ENCODE data around the gene DYRK3.
"Not testable (repeated sequence)": the region's sequence is repeated elsewhere in the genome, so short reads cannot be mapped to it uniquely, and the experiment has no call there.

Gene DYRK3

DNA sequence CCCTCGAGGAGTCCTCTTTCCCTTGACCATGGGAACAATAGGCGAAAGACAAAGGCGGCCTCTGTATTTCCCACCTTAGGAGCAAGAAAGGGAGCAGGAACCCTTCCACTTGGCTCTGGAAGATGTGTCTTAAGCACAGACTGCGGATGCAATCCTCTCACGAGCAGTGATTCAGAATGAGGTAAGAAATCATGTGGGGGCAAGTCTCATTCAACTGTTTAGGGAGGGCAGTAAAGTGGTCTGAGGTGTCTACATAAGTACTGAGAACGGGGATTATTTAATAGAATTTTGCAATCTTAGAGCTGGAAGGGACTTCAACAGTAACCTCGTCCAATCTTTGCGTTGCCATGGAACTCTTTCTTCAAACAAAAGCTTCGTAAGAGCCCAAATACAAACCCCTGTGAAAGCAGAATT is 1.6 kb upstream of the DYRK3 start:
- DNase-seq: no peak

DNA sequence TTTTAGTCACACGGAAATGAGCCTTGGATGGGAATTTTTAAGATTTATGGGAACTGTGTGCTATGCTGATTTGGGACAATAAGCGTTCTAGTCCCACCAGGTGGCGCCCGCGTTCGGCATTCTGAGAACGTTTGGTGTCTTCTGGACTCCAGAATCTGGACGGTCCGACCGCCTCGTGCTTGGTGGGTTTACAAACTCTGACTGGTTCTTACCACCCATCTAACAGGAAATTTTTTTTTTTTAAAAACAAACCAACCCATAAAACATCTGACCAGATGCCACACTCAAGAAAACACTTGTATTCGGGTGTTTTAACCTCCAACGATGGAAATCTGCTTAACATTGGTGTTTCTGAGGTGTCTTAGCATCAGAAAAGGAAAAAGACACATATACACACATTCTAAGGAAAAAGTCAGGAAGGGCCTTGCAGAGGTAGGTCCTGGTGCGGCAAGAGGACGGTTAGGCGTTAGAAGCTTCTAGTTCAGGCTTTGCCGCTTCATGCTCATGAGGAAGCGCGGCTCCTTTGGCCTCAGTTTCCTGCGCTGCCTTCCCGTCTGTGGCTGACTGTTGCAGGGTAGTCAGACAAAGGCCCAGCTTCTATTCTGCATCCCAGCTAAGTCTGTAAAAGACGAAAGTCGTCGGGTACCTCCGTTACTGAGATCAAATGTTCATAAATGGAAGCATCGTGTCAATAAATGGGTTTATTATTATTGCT is 814 bp upstream of the DYRK3 start:
- DNase-seq: peak; percentile 66 to 76

DNA sequence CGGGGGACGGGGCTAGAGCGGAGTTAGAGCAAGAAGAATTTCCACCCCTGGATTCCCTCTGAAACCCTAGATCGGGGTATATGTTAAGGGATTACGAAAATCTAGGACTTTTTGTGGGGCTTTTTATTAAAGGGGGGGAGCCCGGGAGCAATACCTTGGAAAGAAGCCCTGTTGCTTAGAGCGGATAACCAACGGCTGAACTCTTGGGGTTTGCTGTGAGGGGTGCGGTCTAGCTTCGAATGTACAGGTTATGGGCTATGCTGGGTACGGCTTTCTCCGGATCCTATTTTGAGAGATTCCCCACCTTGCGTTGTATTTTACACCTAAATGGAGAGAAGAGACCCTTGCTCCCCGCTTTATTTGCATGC is 626 bp downstream of the DYRK3 start:
- DNase-seq: peak; percentile 22 to 27

DNA sequence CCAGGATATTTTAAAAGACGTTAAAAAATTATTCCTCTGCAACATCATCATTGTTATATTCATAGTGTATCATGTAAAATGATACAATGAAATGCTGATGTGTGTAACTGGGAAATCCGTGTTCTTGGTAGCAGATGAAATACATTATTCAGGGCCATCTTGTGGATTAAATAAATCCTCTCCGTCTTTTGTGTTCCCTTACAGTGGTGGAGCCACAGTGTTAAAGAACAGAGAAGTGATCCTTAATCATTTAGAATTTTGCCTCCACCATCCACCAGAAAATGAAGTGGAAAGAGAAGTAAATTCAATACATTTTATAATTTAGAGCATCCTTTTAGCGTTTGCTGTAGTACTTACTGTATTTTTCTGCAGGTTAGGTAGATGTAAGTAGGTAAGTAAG is 1.3 kb downstream of the DYRK3 start:
- DNase-seq: no peak

DNA sequence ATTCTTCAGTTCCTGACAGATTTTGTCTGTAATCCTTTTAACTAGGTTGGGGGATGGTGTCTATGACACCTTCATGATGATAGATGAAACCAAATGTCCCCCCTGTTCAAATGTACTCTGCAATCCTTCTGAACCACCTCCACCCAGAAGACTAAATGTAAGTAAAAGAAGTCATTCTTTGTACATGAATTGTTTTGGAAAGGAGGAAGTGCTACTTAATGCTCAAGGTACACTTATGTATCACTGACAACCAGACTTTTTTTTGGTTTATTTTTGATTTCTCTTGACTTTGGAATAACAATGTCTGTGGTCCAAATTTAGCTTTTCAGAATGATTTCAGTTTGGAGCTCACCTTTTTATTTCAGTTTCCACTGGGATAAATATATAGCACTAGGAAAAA is 2.3 kb downstream of the DYRK3 start:
- peak; percentile 7 to 13 for DNase-seq

DNA sequence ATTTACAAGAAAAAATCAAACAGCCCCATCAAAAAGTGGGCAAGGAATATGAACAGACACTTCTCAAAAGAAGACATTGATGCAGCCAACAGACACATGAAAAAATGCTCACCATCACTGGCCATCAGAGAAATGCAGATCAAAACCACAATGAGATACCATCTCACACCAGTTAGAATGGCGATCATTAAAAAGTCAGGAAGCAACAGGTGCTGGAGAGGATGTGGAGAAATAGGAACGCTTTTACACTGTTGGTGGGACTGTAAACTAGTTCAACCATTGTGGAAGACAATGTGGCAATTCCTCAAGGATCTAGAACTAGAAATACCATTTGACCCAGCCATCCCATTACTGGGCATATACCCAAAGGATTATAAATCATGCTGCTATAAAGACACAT is 6.7 kb downstream of the DYRK3 start:
- not testable (repeated sequence) for DNase-seq

DNA sequence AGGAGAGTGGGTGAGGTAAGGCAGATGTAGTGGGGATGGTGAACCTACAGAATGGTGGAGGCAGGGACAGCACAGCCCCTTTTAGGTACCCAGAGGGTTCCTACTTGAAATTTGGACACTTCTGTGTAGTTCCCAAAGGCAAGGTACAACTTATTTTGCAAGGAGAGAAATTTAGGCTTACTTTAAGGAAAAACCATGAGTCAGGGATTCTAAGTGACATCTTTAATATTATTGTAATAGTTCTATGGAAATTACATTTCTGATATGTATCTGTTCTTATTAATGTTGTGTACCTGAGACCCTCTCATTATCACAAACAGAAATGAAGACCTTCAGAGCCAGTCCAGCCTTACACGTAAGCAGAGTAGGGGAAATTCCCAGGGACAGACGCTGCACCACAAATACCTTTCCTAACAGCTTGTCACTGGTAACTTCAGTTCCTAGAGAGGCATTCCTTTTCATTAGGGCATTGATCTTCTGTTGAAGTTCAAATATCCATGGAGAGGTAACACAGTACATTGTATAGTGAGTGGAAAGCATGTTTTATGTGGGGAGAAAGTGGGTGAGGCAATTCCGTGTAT is 7.9 kb downstream of the DYRK3 start:
- DNase-seq: no peak

DNA sequence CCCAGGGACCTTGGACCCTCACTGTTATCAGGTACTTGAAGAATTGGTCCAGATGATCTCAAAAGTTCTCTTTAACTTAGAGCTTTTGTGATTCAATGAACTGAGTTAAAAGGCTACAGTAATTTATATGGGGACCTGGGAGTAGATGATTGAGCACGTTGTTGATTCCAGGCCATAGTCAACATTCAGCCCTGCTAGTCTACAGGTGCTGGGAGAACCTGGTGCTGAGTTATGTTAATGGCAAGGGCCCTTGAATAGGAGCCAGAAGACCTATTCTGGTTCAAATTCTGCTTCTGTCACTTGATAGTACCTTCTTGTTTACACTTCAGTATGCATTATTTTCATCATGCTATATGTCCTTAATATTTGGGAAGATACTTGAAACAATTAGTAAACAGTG is 11.2 kb downstream of the DYRK3 start:
- DNase-seq: no peak

DNA sequence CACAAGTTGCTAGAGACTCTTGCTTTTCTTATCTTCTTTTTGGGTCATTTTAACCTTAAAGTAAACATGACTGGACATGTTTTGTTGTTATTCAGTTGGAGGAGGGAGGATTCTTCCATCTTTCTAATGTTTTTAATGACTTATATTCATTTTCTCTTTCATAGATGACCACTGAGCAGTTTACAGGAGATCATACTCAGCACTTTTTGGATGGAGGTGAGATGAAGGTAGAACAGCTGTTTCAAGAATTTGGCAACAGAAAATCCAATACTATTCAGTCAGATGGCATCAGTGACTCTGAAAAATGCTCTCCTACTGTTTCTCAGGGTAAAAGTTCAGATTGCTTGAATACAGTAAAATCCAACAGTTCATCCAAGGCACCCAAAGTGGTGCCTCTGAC is 11.9 kb downstream of the DYRK3 start:
- DNase-seq: no peak

DNA sequence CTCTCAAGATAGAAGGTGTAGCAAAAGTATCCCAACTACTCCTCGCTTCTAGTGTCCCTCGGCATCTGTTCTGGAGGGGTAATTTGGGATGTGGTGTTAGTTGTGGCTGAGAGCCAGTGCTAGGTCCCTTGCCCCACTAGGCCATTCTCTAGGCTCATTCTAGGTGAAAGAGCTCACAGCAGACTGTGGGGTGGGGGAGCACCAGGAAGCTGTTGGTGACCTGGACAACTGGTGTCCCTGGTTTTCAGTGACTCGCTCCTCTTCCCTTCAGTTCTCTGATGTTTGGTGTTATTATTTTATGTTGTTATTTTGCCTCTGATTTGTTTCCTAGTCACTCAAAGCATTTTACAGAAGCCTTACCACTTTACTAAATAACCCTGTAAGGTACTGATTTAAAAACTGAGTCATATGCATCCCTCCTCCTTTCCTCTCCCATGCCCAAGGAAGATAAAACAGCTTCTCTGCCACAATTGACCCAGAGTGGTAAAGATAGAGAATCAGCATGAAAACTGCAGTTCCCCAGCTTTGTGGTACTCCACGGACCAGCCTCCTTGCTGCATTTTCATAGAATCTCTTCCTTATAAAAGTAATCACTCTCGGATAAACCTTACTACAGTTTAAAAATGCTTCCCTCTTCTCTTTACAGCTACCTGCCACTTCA is 14.1 kb downstream of the DYRK3 start:
- no peak for DNase-seq

DNA sequence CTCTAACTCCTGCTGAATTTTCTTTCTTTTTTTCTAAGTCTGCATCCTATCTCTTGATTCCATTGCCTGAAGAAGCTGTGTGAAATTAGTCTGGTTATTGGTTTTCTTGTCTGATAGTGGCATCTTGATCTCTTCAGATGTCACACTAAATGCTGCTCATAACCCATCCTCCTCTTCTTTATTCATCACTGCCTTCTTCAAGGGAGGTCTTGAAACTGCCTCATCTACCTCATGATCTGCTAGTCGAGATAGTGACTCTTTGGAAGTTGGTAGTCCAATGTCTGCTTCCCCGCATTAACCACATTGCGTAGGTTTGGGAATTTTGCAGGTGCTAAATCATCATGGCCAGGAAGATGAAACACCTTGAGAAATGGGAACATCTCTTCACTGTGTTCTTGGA is 15.7 kb downstream of the DYRK3 start:
- DNase-seq: no peak

DNA sequence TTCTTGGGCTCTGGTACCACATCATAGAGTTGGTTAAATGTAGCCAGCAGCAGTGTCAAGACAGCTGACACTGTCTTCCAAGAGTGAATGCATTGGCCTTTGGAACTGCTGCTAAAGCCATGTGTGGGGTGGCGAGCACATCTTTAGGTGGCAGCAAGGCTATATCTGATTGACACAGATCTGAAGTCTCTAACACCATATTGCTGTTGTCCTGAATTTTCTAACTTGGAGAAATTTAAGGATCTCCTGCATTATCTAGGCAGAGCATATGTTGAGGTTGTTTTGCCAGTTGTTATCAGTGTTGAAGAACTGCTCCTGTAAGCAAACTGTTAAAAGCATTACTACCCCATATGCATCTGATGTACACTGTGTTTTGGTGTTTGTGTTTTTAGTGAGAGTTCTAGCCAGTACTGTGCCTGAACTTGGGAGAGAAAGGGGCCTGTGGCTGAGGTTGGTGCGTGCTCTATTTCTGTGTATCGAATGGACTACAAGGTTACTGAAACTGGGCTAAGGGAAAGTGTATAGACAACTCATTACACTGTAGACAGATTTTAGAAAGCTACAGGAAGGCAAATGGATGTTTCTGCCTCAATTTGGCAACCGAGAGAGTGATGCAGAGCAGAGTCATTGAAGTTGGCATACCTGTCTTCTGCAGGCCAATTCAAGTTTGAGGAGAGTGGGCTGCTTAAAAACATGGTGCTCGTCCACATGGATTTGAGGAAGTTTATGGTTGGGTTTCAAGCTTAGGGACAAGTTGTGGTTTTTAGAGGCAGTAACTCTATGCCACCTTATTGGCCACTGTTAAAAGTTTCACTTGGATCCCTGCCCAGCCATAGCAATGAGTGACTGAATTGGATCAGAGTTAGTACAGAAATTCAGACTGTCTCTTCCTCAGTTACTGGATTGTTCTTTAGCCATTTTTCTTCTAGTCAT is 16.9 kb downstream of the DYRK3 start:
- peak; percentile 57 to 64 for DNase-seq

DNA sequence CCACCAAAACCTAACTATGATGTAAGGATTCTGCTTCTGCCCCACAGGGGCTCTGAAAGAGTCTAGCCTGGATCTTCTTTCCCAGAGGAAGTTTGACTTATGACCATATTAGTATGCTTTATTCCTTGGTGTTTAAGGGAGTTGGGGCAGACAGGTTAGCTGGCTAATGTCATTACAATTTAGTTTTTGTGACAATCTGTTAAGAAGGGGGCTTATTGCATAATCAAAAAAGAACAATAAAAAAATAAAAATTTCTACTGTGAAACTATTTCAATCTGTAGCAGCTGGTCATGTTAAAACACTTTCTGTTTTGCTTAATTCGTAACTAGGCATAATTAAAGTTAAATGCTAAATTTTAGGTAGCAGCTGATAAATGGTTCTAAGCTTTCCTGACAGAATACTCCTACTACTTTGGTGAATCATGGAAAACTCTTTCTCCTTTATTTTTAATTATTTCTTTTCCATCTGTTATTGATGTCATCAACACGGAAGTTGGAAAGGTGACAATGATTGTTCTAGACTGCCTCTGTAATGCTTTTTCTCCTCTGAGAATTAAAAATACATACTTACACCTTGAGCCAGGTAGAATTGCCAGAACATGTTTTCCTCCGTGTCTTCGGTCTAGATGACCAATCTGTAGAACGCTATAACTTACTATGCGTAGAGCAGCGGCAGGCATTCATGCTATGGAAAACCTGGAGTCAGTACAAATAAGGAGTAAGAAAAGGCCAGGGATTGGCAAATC is 18.6 kb downstream of the DYRK3 start:
- DNase-seq: no peak

DNA sequence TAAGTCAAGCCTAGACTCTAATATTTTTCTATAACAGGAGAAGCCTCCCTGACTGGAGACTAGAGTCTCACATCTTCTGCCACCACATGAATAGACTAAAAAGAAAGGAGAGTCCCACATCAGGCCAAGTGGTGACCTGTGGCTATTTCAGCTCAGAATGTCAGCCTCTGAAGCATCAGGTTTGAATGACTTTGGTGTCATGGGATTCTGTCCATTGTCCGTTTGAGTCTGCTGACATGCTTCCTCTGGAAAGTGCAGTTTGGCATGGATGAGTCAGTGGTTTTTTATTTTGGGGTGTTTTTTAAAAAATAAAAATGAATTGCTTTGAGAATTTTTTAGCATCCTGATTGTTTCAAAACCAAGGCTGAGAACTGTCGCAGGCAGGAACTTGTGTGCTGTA is 19.5 kb downstream of the DYRK3 start:
- no peak for DNase-seq

DNA sequence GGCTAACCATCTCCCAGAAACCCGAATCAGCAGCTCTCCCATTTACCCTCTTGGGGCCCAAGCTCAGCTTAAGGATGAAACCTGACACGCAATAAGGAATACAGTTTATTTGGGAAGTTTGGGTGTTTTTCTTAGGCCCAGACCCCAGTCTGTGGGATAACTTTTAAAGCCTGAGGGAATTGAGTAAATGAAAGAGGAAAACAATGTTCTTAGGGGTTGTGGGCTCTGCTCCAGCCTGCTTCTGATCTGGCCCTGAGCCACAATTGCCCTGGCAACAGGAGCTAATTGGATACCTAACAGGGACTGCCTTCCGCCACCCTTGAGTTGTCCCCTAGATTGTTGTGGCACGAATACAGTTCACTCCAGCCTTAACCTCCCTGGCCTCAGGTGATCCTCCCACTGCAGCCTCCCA is 20.1 kb downstream of the DYRK3 start:
- DNase-seq: no peak

DNA sequence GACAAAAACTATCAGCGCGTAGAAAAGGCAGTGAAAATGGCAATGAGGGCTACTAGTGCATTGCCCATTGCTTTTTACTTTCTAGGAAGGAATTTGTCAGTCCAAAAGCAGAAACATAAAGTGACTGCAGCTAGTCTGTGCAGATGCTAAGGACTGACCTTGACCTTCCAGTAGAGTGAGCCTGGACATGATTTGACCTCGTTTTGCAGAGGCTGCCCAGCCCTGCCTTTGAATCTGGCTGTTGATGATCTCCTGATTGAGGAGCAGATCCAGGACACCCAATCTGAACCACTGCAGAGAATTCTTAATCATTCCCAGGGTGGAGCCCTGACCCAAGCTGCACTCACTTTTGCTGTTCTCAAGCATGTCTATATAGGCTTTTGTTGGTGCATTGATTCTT is 21.6 kb downstream of the DYRK3 start:
- no peak for DNase-seq

DNA sequence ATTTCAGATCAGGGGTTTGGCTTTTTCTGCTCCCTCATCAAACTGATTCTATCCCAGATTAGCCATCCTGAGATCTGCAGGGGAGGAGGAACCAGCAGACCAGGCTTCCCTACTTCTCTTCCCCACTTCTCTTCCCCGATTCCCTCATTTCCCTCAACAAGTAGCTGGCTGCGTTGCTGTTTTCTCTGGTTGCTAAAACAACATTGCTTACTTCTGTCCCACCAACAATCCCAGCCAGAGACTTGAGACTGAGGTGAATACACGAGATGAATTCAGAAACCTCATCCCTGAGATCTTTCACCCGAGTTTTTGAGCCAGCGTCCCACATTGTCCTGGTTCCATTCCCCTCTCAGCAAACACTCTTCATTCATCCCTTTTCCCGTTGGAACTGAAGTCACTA is 22.4 kb downstream of the DYRK3 start:
- no peak for DNase-seq

DNA sequence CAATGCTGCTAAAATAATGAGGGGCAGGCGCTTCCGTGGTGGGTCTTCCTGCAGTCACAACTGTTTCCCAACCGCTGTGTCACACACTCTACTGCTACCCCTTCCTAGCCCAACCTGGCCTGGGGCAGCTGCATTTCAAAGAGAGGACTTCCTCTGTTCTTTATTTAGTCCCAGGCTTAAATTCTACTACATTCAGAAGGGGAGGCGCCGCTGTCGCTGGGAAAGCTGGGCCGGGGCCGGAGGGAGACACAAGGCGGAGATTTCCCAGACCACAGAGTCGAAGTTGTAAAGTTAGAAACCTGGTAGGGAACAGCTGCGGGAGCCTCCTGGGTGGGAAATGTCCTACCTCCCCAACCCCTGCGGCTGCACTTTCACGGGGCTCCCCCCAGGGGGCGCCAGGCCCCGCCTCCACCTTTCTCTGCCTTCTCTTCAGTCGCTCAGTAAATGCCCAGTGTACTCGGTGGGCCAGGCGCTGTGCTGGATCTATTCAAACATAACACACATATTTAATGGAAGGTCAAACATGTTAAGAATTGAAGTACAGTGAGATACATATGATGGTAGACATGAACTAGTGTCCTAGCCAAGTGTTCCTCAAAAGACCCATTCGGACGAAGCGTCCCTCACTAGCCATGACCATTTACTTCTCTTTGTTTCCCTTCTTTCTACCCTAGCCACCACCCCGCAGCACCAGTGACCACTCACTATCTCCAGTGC is 23.1 kb downstream of the DYRK3 start:
- peak; percentile 88 to 94 for DNase-seq

DNA sequence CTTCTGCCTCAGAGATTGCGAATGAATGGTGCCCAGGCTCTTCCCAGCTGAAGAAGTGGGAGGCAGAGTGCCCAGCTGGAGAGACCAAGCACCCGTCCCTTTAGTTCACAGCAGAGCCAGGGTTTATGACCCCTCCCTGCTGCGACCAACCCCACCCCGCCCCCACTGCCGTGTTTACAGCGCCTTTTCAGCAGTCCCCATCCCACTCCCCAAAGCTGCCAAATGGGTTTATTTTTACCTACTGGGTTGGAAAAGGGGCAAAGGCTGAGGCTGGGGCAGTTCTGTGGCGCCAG is 23.6 kb downstream of the DYRK3 start:
- no peak for DNase-seq

DNA sequence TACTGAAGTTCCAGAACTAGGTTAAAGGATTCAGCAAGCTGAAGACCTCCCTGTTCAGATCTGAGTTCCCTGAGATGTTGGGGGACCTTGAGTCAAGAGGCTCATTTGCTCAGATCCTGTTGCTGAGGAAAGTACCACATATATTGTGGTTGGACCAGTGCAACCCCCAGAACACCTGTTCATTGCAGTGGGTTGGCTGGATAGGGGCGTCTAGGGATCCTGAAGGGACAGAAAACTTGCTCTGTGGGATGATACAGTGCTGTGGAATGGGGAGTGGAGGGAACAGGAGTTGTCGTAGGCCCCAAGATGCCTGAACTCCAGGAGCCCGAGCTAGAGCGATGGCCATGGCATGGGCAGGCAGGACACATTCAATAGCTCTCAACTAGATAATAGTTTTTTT is 24.8 kb downstream of the DYRK3 start:
- DNase-seq: no peak

DNA sequence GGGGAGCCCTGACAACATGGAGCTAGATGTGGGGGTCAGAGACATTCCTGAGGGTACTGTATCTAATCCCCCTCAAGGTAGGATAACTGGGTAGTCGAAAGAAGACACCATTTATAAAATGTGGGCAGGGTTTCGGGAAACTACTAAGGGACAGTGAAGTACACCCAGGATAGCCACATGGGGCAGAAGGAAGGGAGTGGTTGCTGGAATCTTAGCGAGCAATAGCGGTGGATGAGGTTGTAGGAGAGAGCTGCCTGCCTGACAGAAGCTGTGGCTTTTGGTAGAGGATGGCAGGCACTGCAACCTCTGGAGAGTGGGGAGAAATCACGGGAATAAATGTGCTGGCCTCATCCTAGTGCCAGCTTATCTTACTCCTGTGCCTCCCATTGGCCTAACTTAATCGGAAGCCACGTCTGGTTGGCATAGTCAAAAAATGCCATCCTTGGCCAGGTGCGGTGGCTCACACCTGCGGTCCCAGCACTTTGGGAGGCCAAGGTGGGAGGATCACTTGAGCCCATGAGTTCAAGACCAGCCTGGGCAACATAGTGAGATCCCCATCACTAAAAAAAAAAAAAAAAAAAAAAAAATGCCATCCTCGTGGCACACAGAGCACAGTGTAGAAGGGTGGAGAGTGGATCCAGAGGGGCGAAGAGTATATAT is 26.0 kb downstream of the DYRK3 start:
- DNase-seq: no peak

Measured in Kasumi-1 (cell line).